NCI-H345 (cell line): ENCODE measurements around the gene KCP.

ENCODE experiments used
- DNase-seq: peaks from one replicate; lab custom pipeline; 2025; lab: John Stamatoyannopoulos, UW

The KCP gene

DNA sequence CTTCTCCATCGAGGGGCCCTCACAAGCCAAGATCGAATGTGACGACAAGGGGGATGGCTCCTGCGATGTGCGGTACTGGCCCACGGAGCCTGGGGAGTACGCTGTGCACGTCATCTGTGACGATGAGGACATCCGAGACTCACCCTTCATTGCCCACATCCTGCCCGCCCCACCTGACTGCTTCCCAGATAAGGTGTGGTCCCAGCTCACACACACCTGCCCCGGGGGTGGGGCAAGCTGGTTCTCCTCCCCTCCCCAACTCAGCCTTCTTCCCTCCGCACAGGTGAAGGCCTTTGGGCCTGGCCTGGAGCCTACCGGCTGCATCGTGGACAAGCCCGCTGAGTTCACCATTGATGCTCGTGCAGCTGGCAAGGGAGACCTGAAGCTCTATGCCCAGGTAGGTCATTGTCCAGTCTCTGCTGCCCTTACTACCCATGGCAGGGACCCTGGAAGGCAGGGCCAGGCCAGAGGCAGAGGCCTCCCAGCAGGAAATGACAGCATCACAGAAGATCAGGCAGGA is 69.3 kb downstream of the KCP start:
- DNase-seq = peak; percentile 4

GRCh38 chr7:128840326-128841170 is 70.0 kb downstream of the KCP start:
- DNase-seq = no peak

DNA sequence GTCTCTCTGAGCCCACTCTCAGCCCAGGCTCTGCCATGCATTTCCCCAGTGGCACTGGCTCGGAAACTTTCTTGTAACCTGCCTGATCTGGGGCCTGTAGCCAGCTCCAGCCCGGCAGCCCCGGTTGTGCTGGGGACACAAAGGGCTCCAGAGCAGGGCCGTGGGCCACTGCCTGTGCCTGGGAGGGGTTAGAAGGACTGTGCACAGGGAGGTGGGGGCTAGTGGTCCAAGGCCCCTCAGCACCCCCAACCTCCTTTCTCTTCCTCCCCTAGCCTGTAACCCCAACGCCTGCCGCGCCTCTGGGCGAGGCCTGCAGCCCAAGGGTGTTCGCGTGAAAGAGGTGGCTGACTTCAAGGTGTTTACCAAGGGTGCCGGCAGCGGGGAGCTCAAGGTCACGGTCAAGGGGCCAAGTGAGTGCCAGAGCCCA is 70.7 kb downstream of the KCP start:
- DNase-seq = no peak

DNA sequence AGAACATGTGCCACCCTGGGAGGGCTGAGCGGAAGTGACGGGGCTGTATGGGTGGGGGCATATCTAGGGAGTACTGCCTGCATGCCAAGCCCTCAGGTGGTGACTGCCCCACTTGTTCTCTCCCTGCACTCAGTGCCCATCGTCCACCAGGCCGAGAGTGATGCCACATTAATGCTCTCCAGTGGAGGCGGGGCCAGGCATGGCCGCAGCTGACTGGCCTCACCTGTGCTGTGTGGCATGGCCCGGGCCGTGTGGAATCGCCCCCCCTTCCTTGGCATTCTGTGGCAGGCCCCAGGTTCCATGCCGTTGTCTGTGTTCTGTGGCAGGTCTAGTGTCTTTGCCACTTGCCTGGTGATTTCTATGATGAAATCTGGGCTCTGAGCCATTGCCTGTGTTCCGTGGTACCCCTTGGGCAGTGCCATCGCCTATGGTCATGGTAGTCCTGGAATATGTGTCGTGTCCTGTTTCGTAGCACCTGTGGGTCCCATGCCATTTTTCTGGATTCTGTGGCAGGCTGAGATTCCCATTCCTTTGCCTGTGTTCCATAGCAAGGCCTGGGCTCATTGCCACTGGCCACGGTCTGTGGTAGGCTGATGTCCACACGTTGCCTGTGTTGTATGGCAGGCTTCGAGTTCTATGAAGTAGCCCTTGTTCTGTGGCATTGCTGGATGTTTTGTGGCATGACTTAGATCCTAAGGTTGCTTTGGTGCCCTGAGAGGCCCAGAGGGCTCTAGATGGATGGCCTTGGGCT is 71.4 kb downstream of the KCP start:
- DNase-seq = no peak

GRCh38 chr7:128838109-128838779 is 72.3 kb downstream of the KCP start:
- DNase-seq = no peak

DNA sequence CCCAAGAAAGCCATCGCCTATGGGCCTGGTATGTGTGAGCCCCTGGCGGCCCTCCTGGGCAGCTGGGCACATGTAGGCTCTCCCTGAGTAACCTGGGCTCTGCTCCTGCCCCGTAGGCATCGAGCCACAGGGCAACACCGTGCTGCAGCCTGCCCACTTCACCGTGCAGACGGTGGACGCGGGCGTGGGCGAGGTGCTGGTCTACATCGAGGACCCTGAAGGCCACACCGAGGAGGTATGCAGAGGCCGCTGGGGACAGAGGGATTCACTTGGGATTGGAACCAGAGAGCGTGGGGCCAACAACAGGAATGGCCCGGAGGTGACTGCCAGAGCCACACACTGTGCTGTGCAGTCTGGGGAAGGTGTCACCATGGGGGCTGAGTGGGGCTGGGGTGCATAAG is 73.0 kb downstream of the KCP start:
- no peak for DNase-seq

DNA sequence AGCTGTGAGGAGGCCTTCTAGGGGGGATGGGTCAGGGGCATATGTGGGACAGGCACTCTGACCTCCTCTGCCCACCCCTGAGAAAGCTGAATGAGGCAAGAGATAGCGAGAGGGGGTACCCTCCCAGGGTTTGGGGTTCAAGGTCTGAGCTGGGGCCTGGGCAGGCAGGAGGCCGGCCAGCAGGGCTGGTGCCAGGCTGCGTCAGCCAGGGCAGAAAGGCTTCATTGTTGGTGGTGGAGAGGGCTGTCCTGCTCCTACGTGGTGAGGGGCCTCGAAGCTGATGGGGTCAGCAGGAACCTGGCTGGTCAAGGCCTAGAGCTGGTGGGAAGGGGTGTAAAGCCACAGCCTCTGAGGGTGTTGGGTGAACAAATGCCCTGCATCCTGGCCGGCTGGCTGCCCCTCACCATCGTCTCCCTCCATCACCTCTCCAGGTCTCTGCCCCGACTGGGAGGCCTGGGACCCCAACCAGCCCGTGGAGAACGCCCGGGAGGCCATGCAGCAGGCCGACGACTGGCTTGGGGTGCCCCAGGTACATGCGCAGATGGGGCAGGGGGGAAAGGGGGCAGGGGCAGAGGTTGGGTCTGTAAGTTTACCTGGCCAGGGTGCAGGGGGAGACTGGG is 73.7 kb downstream of the KCP start:
- no peak for DNase-seq

DNA sequence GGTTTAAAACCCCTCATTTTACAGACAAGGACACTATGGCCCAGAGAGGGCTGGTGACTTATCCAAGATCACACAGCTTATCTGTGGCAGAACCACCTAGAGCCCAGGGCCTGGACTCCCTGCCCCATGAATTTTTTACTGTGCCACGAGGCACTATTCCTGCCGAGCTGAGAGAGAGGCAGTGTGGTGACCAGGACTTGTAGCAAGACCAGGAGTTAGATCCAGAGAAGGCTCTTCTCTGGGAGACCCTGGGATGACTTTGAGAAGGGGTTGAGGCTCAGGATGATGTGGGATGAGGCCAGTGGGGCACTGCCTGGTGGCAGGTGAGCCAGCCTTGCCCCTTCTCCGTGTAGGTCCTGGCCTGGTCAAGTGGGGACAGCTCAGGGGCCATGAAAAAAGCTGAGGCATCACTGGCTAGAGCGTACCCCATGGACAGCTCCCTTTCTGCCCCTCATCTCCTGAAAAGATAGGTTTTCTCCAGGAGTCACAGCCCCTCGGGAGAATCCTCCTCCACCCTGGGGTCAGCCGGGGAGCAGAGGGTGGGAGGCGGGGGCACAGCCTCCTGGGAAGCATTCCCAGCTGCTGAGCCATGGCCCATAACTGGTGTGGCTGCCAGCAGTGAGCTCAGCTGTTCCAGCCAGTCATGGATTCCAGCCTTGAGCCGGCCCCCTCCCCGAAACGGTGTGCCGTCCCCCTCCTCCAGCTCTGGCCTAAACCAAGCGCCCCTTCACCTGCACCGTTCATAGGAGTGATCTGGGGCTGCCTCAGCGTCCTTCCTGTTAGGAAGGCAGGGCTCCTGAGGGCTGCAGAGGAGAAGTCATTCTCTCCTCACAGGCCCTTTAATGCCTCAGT is 74.5 kb downstream of the KCP start:
- DNase-seq = no peak

DNA sequence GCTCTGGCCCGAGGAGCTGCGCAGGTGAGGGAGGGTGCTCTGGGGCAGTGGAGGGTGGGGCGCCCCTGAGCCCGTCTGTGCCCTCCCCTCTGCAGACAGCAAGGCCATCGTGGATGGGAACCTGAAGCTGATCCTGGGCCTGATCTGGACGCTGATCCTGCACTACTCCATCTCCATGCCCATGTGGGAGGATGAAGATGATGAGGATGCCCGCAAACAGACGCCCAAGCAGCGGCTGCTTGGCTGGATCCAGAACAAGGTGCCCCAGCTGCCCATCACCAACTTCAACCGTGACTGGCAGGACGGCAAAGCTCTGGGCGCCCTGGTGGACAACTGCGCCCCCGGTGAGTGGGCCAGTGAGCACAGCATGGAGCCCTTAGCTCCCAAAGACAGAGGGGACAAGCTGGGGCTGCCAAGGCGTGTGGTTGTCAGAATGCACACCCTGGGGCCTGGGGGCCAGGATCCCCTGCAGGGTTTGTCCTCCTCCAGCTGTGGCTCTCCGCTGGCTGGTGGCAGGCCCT is 75.2 kb downstream of the KCP start:
- no peak for DNase-seq

GRCh38 chr7:128833946-128834325 is 76.6 kb downstream of the KCP start:
- no peak for DNase-seq

DNA sequence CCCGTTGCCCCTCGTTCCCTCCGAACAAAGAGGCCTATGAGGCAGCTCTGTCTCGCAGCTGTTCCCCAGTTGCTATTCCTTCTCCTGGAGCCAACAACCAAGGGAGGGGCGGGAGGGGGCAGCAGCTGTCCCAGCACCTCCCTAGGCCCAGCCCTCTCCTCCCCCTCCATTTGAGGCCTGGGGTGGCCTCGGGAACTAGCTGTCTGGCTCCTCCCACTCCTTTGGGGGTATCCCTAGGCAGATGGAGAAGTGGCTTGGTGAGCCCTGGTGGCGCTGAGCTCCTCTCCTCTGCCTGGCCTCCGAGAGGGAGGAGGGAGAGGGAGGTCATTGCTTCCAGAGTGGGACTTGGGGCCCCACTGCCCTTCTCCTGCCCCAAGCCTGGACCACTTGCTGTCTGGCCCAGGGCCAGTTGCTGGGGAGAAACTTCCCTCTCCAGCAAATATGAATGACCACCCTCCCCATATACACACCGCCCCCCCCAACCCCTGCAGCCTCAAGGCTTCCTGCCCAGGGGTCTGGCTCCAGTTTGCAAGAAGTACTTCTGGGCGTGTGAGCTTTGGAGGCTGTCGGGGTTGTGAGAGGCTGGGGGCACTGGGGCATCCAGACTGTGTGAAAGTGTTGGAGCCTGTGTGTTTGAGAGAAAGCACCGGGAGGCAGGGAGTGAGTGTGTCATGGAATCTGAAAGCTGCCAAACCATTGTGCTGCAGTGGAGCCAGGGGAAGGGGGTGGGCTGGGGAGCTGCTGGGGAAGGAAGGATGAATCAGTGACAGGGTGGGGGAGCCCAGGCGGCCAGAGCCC is 77.2 kb downstream of the KCP start:
- peak; percentile 53 for DNase-seq

- no peak for DNase-seq
Measured at GRCh38 chr7:128832880-128833147, 77.7 kb downstream of the KCP start.

- no peak for DNase-seq
Measured at GRCh38 chr7:128831994-128832879, 78.3 kb downstream of the KCP start.

DNA sequence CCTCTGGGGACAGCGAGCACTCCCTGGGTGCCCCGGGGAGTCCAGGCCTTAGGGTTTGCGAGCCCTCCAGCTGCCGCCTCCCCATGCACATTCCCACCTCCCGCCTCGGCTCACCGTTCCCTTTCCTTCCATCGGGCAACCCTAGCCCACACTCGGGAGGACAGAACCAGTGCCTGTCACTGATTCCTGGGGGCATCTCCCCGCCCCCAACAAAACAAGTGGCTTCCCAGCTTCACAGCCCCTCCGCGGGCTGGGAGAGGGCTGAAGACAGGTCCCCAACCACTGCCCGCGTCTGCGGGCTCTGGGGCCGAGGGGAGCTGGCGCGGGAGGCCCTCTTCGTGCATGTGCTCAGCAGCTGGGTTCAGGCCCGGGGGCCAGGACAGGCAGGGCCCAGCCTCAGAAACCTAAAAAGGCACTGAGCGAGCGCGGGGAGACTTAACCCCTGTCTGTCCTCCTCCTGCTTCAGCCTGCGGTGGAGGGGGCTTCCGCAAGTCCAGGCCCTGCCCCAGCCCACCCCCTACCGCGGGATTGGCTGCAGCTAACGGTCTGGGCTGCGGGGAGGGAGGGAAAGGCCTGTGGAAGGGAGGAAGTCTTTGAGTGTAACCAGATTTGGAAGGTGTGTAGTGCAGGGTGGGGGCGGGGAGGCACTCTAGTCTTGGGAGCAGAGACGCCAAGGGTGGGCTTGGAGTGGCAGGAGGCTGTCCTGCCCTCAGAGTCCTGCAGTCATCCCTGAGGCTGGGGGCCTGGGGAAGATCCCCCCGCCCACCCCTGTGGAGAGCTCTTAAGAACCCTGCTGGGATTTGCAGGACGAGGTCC is 79.1 kb downstream of the KCP start:
- no peak for DNase-seq

DNA sequence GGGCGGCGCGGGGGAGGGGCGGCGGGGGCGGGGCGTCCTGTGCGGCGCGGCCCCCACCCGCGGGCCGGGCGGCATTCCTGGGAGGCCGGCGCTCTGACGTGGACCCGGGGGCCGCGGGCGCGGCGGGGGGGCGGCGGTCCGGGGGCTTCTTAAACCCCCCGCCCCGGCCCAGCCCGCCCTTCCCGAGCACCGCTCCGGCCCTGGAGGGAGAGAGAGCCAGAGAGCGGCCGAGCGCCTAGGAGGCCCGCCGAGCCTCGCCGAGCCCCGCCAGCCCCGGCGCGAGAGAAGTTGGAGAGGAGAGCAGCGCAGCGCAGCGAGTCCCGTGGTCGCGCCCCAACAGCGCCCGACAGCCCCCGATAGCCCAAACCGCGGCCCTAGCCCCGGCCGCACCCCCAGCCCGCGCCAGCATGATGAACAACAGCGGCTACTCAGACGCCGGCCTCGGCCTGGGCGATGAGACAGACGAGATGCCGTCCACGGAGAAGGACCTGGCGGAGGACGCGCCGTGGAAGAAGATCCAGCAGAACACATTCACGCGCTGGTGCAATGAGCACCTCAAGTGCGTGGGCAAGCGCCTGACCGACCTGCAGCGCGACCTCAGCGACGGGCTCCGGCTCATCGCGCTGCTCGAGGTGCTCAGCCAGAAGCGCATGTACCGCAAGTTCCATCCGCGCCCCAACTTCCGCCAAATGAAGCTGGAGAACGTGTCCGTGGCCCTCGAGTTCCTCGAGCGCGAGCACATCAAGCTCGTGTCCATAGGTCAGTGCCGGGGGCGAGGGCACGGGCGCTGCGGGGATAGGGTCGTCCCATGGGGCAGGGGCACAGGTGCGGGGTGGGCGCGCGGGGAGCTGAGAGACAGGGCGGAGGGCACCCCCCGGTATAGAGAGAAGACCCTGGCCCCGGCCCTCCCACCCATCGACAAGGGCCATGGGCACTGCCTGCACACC is 80.0 kb downstream of the KCP start, which contains the start of gene FLNC:
FLNC (plus strand) TSS at position 176 of the 947 bp plus-strand sequence; CDS start at position 408, 232 bp downstream.
- DNase-seq = no peak

- DNase-seq = no peak
Measured at GRCh38 chr7:128829391-128830166, 80.9 kb downstream of the KCP start.
